ENCODE results near the gene HS1BP3. TPM values are rescaled to one million over a fixed set of nuclear protein-coding genes. Genes with fewer than 3 reads are reported as not detected.

The HS1BP3 gene
- total and polyA plus RNA-seq, 8 donors: 9.5 to 16.8 (median 10.8) TPM

GRCh38 chr2:20573620-20574422 lies 77.1 kb downstream of the HS1BP3 start:
- TF ChIP-seq CTCF (IDR thresholded peaks at IDR 0.05): no peak
- H3K9me3 ChIP-seq: no peaks in the 10 kb centered on the region
- DNase-seq (no peak), FAIRE-seq (no peak), ATAC-seq (peak in 2 of 4 donors; percentile 17)
- no peaks in the 10 kb centered on the region for H3K27me3 ChIP-seq
- H3K4me1 ChIP-seq: peaks cover 0 to 6% (median 0%) of the 10 kb centered on the region in 3 donors
- WGBS, 2 donors: 82 to 83% methylated on average over 10 of the region's 10 CpGs
- H3K36me3 ChIP-seq: no peaks in the 10 kb centered on the region
- no peak overlapping the region for H3K4me3 ChIP-seq
- intact Hi-C loops (cut with DNase I): no loop called here
- H3K27ac ChIP-seq: no peak overlapping the region

GRCh38 chr2:20572221-20572620 lies 78.7 kb downstream of the HS1BP3 start:
- H3K27ac ChIP-seq: no peak overlapping the region
- 78 to 83% methylated on average over 5 of the region's 5 CpGs for WGBS, 2 donors
- DNase-seq: no peak
- no peaks in the 10 kb centered on the region for H3K4me1 ChIP-seq
- no peaks in the 10 kb centered on the region for H3K27me3 ChIP-seq
- H3K36me3 ChIP-seq: no peaks in the 10 kb centered on the region
- intact Hi-C loops (cut with DNase I): no loop called here
- H3K4me3 ChIP-seq: no peak overlapping the region
- no peak for ATAC-seq
- TF ChIP-seq CTCF (IDR thresholded peaks at IDR 0.05): no peak
- no peak for FAIRE-seq
- no peaks in the 10 kb centered on the region for H3K9me3 ChIP-seq

GRCh38 chr2:20571644-20572215 lies 79.2 kb downstream of the HS1BP3 start:
- H3K4me1 ChIP-seq: no peaks in the 10 kb centered on the region
- H3K9me3 ChIP-seq: no peaks in the 10 kb centered on the region
- no peak for ATAC-seq
- no peak for FAIRE-seq
- WGBS, 2 donors: 77 to 79% methylated on average over 7 of the region's 7 CpGs
- TF ChIP-seq CTCF (IDR thresholded peaks at IDR 0.05): no peak
- DNase-seq: no peak
- intact Hi-C loops (cut with DNase I): no loop called here
- no peaks in the 10 kb centered on the region for H3K36me3 ChIP-seq
- H3K4me3 ChIP-seq: no peak overlapping the region
- H3K27ac ChIP-seq: no peak overlapping the region
- H3K27me3 ChIP-seq: no peaks in the 10 kb centered on the region

- Histone ChIP-seq H3K4me1 (no peaks in the 10 kb centered on the region), H3K27ac (no peak overlapping the region), H3K36me3 (no peaks in the 10 kb centered on the region), H3K27me3 (no peaks in the 10 kb centered on the region), H3K9me3 (no peaks in the 10 kb centered on the region), H3K4me3 (no peak overlapping the region)
- ATAC-seq: no peak
- peak in 1 of 6 donors; percentile 33 for DNase-seq
- intact Hi-C loops (cut with DNase I): no loop called here
- WGBS, 2 donors: 81 to 88% methylated on average over 10 of the region's 10 CpGs
- no peak for TF ChIP-seq CTCF (IDR thresholded peaks at IDR 0.05)
- no peak for FAIRE-seq
Observed at GRCh38 chr2:20571231-20571630, 79.7 kb downstream of the HS1BP3 start.

GRCh38 chr2:20570249-20570648 lies 80.6 kb downstream of the HS1BP3 start:
- ATAC-seq: no peak
- no peaks in the 10 kb centered on the region for H3K4me1 ChIP-seq
- no peak for TF ChIP-seq CTCF (IDR thresholded peaks at IDR 0.05)
- peak in 1 of 6 donors; percentile 30 for DNase-seq
- 87 to 90% methylated on average over 6 of the region's 6 CpGs for WGBS, 2 donors
- H3K4me3 ChIP-seq: no peak overlapping the region
- no peak overlapping the region for H3K27ac ChIP-seq
- no peaks in the 10 kb centered on the region for H3K9me3 ChIP-seq
- FAIRE-seq: no peak
- no peaks in the 10 kb centered on the region for H3K36me3 ChIP-seq
- intact Hi-C loops (cut with DNase I): no loop called here
- no peaks in the 10 kb centered on the region for H3K27me3 ChIP-seq

All from pancreas (tissue), 10 donors.